ENCODE data around the gene TRAIP.
A peak's percentile ranks its signal among the peaks of the same experiment; 100 is the strongest.
"Not testable (repeated sequence)": the region's sequence is repeated elsewhere in the genome, so short reads cannot be mapped to it uniquely, and the experiment has no call there.

TRAIP gene

GRCh38 chr3:49841126-49841696 is 15.2 kb downstream of the TRAIP start:
- DNase-seq: peak in 6 of 42 donors; percentile 12 to 40 (median 28)
- intact Hi-C loops (cut with DNase I): no loop called here

GRCh38 chr3:49840388-49840787 is 16.0 kb downstream of the TRAIP start:
- no peak for DNase-seq
- intact Hi-C loops (cut with DNase I): no loop called here

- intact Hi-C loops (cut with DNase I): loop anchor here (5.0 kb wide), 1 partner anchor 37 kb away; the partner anchor contains the start of gene INKA1
- peak; percentile 74 to 94 (median 86) for DNase-seq
These were observed 17.1 kb downstream of the TRAIP start for GRCh38 chr3:49839193-49839809.

- intact Hi-C loops (cut with DNase I): no loop called here
- no peak for DNase-seq
These were observed 25.0 kb downstream of the TRAIP start for GRCh38 chr3:49831341-49831740.

DNA sequence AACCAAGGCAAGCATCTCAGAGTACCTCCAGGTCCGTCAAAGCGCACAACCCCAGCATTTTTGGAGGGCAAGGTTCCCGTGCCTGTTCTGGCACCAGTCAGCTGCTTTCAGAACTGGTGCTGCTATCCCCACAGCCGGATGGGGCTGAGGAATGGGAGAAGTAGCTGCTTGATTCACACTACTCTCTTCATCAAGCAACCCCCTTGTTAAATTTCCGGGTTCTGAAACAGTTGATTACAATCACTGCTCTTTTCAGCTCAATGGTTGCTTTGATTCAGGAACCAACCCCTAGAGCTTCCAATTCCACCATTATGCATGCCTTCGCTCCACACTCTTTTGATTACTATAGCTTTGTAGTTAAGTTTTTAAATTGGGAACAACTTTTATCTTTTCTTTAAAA is 30.3 kb downstream of the TRAIP start:
- intact Hi-C loops (cut with DNase I): no loop called here
- no peak for DNase-seq

DNA sequence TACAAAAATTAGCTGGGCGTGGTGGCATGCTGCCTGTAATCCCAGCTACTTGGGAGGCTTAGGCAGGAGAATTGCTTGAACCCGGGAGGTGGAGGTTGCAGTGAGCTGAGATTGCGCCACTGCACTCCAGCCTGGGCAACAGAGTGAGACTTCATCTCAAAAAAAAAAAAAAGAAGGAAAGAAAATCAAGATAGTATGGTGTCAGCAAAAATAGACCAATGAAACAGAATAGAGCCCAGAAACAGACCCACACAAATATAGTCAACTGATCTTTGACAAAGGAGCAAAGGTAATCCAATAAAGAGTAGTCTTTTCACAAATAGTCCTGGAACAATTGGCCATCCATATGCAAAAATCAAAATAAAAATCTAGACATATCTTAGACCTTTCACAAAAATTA is 33.2 kb downstream of the TRAIP start:
- DNase-seq; intact Hi-C loops (cut with DNase I): not testable (repeated sequence)

GRCh38 chr3:49813497-49814174 is 42.7 kb downstream of the TRAIP start, which contains the start of gene UBA7:
Gene UBA7 (minus strand): TSS chr3:49813953. CDS start chr3:49813787, 166 bp downstream.
- intact Hi-C loops (cut with DNase I): no loop called here
- peak in 17 of 42 donors; percentile 8 to 68 (median 28) for DNase-seq

GRCh38 chr3:49812916-49813496 is 43.4 kb downstream of the TRAIP start:
- intact Hi-C loops (cut with DNase I): no loop called here
- DNase-seq: no peak

DNA sequence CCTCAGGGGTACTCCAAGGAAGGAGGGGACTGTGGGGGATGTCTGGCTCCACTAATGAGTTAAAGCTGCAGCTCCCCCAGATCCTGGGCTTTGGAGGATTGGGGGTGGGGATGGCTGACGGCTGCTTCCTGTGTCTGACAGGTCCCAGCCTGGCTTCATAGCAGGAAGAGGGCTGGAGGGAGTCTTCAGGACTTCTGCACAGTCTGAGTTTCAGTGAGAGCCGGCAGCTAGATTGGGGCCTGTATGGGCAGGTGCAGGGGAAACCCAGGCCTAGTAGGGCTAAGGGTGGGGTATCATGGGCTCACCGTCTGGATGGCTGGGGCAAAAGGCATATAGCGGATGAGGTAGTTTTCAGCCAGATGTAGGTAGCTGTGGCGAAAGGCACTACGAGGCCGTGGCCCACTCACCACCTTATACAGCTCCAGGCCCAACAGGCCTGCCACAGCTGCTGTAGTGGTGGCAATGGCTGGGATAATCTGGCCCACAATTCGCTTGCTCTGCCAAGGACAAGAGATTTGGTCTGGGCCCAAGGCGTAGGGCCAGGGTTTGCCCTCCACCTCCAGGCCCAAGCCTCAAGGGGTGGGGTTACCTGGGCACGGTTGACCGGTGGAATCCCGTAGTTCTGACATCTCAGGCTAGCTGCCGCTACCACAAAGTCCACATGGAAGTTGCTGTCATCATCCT is 48.8 kb downstream of the TRAIP start:
- DNase-seq: no peak
- intact Hi-C loops (cut with DNase I): no loop called here

- intact Hi-C loops (cut with DNase I): no loop called here
These were observed 49.5 kb downstream of the TRAIP start for GRCh38 chr3:49806850-49807249.

GRCh38 chr3:49805897-49806701 is 50.3 kb downstream of the TRAIP start:
- intact Hi-C loops (cut with DNase I): no loop called here
- DNase-seq: peak in 33 of 42 donors; percentile 9 to 68 (median 42)

More at GRCh38 chr3:49806850-49807249, 49.5 kb downstream of the TRAIP start:
- no peak for DNase-seq

DNA sequence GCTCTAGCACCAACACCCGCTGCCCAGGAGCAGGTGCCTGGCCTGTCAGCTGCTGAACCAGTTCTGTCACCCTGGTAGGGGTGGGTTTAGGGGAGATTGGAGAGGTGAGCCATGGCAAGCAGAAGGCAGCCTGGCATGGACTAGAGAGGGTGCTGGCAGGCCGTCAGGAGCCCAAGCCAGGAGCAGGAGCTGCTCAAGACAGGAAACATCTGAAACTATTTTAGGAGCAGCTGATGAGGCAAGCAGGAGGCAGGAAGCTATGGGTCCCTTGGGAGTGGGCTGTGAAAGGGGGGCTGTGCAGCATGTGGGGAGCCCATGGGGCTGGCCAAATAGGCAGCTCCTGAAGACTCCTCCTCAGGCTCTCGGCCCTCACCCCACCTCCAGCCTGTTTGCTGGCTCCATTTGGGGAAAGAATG is 51.0 kb downstream of the TRAIP start:
- DNase-seq: peak in 37 of 42 donors; percentile 4 to 66 (median 43)
- intact Hi-C loops (cut with DNase I): no loop called here

- intact Hi-C loops (cut with DNase I): loop anchor here (5.0 kb wide), 1 partner anchor 33 kb away; no protein-coding TSS in a partner anchor
- DNase-seq: peak in 1 of 42 donors; percentile 26
These were observed 52.0 kb downstream of the TRAIP start for GRCh38 chr3:49804141-49805041.

- intact Hi-C loops (cut with DNase I): loop anchor here (5.0 kb wide), 1 partner anchor 34 kb away; no protein-coding TSS in a partner anchor
- DNase-seq: peak in 12 of 42 donors; percentile 19 to 52 (median 34)
These were observed 52.8 kb downstream of the TRAIP start for GRCh38 chr3:49803465-49804140.

DNA sequence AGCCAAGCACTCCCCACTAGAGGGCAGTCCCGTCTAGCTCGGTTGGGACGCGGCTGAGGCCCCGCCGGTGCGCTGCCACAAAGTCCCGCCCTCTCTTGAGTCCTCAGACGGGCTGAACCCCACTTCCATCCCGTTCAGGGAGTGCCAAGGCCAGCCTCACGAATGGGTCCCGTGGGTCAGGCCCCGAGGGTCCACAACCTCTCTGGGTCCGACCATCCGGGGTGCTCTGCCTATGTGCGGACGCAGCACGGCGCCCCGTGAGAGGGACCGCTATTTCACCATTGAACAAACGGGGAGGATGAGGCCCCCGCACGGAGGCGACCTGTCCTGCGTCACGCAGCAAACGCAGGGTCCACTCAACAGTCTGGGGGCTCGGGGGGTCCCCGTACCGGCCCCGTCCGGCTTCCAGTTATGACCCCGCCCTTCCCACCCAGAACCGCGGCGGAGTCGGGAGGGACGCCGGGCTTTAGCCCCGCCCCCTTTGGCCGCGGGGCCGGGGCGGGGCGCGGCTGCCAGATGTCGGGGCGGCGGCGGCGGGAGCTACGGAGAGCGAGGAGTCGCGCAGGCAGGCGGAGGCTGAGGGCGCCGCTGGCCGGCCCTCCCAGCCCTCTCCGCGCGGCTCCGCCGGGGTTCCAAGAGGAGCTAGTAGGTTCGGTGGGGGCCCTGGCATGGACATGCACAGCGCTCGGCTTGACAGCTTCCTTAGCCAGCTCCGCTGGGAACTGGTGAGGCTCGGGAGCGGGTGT is 53.5 kb downstream of the TRAIP start, which contains the start of gene INKA1:
Gene INKA1 (plus strand): TSS at position 543 of the 746 bp plus-strand sequence. CDS start 132 bp downstream, at position 675.
- intact Hi-C loops (cut with DNase I): loop anchor here (5.0 kb wide), 1 partner anchor 34 kb away; no protein-coding TSS in a partner anchor
- DNase-seq: peak; percentile 82 to 96 (median 91)

GRCh38 chr3:49801160-49801559 is 55.2 kb downstream of the TRAIP start:
- intact Hi-C loops (cut with DNase I): loop anchor here (5.0 kb wide), 1 partner anchor 36 kb away; no protein-coding TSS in a partner anchor

More at GRCh38 chr3:49801160-49801559, 55.2 kb downstream of the TRAIP start:
- no peak for DNase-seq

All from head of caudate nucleus (tissue), 42 donors.